ENCODE measurements around the gene AATK. TPM values are rescaled to one million over a fixed set of nuclear protein-coding genes. Genes with fewer than 3 reads are reported as not detected.

The AATK gene
- total RNA-seq, 1 donor from 2014 or later: 0.42 TPM

DNA sequence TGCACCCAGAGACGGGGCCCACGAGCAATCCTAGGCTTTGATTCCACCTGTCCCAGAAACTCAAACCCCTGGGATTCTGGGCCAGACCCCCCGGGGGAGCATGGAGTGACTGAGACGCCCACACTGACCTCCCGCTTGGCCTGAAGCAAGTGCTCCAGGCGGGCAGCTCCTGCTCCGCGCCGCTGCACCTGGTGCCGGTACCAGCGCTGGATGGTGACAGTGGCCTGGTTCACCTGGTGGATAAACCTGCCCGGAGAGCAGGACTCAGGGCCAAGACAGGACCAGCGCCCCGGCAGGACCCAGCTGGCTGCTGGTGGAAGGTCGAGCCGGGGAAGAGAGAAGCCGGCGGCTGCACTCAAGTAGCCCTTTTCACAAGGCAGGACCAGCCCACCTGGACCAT is 34.2 kb upstream of the AATK start:
- intact Hi-C loops (cut with micrococcal nuclease): no loop called here
- no peaks in the 10 kb centered on the region for H3K27me3 Mint-ChIP-seq
- ChIA-PET CTCF (no interaction called here), POLR2A (interaction anchor here (1.0 kb wide), 1 partner anchor 196 kb away, joined by 3 read pairs; no protein-coding TSS in a partner anchor)
- no peaks in the 10 kb centered on the region for H3K4me1 Mint-ChIP-seq
- peaks cover 28% of the 10 kb centered on the region for H3K36me3 Mint-ChIP-seq (ENCODE audit: low read depth)
- H3K9me3 Mint-ChIP-seq: no peaks in the 10 kb centered on the region
- DNase-seq (no peak), ATAC-seq (ENCODE audit: low read depth) (no peak)
- no peak overlapping the region for H3K4me3 Mint-ChIP-seq
- H3K27ac Mint-ChIP-seq: no peak overlapping the region
- TF ChIP-seq, protein P1, sequence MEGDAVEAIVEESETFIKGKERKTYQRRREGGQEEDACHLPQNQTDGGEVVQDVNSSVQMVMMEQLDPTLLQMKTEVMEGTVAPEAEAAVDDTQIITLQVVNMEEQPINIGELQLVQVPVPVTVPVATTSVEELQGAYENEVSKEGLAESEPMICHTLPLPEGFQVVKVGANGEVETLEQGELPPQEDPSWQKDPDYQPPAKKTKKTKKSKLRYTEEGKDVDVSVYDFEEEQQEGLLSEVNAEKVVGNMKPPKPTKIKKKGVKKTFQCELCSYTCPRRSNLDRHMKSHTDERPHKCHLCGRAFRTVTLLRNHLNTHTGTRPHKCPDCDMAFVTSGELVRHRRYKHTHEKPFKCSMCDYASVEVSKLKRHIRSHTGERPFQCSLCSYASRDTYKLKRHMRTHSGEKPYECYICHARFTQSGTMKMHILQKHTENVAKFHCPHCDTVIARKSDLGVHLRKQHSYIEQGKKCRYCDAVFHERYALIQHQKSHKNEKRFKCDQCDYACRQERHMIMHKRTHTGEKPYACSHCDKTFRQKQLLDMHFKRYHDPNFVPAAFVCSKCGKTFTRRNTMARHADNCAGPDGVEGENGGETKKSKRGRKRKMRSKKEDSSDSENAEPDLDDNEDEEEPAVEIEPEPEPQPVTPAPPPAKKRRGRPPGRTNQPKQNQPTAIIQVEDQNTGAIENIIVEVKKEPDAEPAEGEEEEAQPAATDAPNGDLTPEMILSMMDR (IDR thresholded peaks at IDR 0.05): no peak

DNA sequence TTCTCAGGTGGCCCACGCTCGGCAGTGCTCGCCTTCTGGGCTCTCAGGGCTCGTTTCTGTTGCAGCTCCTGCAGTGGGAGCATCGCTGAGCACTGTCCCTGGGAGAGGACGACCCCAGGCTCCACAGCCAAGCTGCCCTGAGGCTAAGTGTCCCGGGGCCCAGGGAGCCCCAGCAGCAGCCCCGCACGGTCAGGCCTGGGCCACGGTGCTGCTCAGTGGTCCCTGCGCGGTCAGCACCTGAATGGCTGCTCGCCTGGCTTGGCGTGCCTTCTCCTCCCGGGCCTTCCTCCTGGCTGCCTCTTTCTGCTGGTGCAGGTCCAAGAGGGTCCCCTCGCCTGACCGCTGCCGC is 33.4 kb upstream of the AATK start:
- Mint-ChIP-seq H3K9me3 (no peaks in the 10 kb centered on the region), H3K36me3 (ENCODE audit: low read depth) (peaks cover 27% of the 10 kb centered on the region), H3K4me3 (no peak overlapping the region), H3K27ac (no peak overlapping the region), H3K27me3 (no peaks in the 10 kb centered on the region), H3K4me1 (no peaks in the 10 kb centered on the region)
- ATAC-seq (ENCODE audit: low read depth) (no peak), DNase-seq (no peak)
- POLR2A ChIA-PET: no interaction called here
- intact Hi-C loops (cut with micrococcal nuclease): no loop called here
- CTCF ChIA-PET: no interaction called here
- TF ChIP-seq, protein P1 (IDR thresholded peaks at IDR 0.05): no peak

DNA sequence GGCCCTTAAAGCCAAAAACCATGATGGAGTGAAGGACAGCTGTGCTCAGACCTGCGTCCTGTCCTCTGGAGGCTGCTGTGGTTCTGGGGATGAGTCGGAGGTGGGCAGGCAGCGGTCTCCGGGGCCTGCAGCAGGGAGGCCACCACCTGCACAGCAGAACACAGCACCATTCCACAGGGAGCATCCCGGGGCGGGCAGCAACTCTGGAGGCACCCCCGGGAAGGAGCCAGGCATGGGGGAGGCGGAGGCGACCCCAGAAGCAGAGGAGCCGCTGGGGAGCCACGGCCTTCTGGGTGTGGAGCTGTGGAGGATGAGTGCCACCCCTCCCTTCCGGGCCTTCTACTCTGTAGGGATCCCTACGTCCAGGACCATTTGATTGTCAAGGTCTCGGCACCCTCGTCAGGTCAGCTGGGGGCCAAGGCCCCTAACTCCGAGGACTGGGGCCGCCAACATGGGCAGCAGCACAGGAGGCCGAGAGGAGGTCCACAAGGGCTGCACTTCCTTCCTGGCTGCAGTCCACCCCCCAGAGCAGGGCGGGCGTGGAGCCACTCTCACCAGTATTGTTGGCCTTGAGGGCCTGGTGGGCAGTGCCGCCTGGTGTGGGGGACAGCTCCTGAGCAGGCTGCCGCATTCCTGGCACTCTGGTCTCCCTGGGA is 32.9 kb upstream of the AATK start:
- H3K27me3 Mint-ChIP-seq: no peaks in the 10 kb centered on the region
- peaks cover 29% of the 10 kb centered on the region for H3K36me3 Mint-ChIP-seq (ENCODE audit: low read depth)
- H3K9me3 Mint-ChIP-seq: no peaks in the 10 kb centered on the region
- intact Hi-C loops (cut with micrococcal nuclease): no loop called here
- H3K27ac Mint-ChIP-seq: no peak overlapping the region
- TF ChIP-seq, protein P1 (IDR thresholded peaks at IDR 0.05): no peak
- DNase-seq: no peak
- H3K4me3 Mint-ChIP-seq: no peak overlapping the region
- H3K4me1 Mint-ChIP-seq: no peaks in the 10 kb centered on the region
- CTCF ChIA-PET: no interaction called here
- POLR2A ChIA-PET: no interaction called here
- ATAC-seq (ENCODE audit: low read depth): no peak

DNA sequence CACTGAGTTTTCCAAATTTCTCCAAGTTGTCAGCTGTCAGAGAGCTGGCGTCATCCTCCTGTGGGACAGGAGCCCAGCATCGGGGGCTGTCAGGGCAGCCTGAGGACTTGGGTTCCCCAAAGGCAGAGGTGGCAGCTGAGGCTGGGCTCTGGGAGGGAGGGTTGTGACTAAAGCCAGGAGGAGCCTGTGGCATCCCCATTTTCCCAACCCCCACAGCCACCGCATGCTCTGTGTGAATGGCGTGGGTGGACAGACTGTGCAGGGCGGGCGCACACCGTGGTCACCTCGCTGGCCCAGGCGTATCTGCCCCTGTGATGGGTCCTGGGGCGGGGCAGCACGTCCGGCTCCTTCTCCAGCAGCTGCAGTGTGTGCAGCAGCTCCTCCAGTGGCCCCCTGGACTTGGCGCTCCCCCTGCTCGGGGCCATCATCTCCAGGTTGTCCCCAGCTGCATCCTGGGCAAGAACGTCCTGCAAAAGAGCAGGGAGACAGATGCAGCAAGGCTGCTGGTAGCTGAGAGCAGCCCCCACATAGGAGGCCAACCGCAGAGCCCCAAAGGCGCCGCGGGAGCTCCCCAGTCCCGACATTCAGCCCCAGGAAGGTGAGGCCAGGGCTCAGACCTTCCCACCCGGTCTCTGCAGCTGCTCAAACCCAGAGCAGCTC is 31.9 kb upstream of the AATK start:
- peaks cover 24% of the 10 kb centered on the region for H3K36me3 Mint-ChIP-seq (ENCODE audit: low read depth)
- H3K4me3 Mint-ChIP-seq: no peak overlapping the region
- intact Hi-C loops (cut with micrococcal nuclease): no loop called here
- CTCF ChIA-PET: no interaction called here
- H3K9me3 Mint-ChIP-seq: no peaks in the 10 kb centered on the region
- ATAC-seq (ENCODE audit: low read depth): no peak
- no peak overlapping the region for H3K27ac Mint-ChIP-seq
- no peaks in the 10 kb centered on the region for H3K27me3 Mint-ChIP-seq
- no peak for DNase-seq
- POLR2A ChIA-PET: no interaction called here
- H3K4me1 Mint-ChIP-seq: no peaks in the 10 kb centered on the region
- TF ChIP-seq, protein P1 (IDR thresholded peaks at IDR 0.05): no peak

DNA sequence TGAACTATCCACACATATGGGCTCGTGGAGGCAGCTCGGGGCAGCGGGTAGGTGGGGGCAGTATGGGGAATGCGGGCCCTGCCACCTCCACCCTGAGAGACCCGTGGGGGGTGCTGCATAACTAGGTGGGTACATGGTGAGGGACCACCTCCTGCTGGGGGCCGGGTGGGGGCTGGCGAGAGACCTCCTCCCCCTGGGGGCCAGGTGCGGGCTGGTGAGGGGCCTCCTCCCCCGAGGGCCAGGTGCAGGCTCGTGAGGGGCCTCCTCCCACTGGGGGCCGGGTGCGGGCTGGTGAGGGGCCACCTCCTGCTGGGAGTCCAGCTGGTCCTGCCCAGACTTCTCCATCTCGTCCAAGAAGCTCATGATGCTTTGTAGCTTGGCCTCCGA is 31.4 kb upstream of the AATK start:
- H3K27me3 Mint-ChIP-seq: no peaks in the 10 kb centered on the region
- no peaks in the 10 kb centered on the region for H3K9me3 Mint-ChIP-seq
- CTCF ChIA-PET: no interaction called here
- POLR2A ChIA-PET: no interaction called here
- H3K4me1 Mint-ChIP-seq: no peaks in the 10 kb centered on the region
- ATAC-seq (ENCODE audit: low read depth): no peak
- intact Hi-C loops (cut with micrococcal nuclease): no loop called here
- no peak overlapping the region for H3K27ac Mint-ChIP-seq
- DNase-seq: no peak
- peaks cover 21% of the 10 kb centered on the region for H3K36me3 Mint-ChIP-seq (ENCODE audit: low read depth)
- H3K4me3 Mint-ChIP-seq: no peak overlapping the region
- TF ChIP-seq, protein P1 (IDR thresholded peaks at IDR 0.05): no peak
